Fibroblast of gingiva (primary cell): ENCODE measurements around the gene KLB.
A peak's percentile ranks its signal among the peaks of the same experiment; 100 is the strongest.
"Not testable (repeated sequence)": the region's sequence is repeated elsewhere in the genome, so short reads cannot be mapped to it uniquely, and the experiment has no call there.

Source experiments
- DNase-seq: peaks from one replicate; pipeline ENCODE4 v3.0.0-alpha.2; 2011; ENCODE audit warnings: low read depth

Gene KLB

DNA sequence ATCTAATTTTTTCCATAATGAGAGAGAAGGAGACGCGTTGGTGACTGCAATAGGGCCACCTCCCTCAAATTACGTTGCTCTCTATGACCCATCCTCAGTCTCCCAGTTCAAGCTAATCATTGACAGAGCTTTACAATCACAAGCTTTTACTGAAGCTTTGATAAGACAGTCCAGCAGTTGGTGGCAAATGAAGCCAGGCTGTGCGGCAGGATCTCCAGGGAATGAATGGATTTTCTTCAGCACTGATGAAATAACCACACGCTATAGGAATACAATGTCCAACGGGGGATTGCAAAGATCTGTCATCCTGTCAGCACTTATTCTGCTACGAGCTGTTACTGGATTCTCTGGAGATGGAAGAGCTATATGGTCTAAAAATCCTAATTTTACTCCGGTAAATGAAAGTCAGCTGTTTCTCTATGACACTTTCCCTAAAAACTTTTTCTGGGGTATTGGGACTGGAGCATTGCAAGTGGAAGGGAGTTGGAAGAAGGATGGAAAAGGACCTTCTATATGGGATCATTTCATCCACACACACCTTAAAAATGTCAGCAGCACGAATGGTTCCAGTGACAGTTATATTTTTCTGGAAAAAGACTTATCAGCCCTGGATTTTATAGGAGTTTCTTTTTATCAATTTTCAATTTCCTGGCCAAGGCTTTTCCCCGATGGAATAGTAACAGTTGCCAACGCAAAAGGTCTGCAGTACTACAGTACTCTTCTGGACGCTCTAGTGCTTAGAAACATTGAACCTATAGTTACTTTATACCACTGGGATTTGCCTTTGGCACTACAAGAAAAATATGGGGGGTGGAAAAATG, at the start of gene KLB:
Gene KLB (plus strand): TSS at position 168 of the 821 bp plus-strand sequence. CDS start 20 bp downstream, at position 188.
- no peak for DNase-seq

DNA sequence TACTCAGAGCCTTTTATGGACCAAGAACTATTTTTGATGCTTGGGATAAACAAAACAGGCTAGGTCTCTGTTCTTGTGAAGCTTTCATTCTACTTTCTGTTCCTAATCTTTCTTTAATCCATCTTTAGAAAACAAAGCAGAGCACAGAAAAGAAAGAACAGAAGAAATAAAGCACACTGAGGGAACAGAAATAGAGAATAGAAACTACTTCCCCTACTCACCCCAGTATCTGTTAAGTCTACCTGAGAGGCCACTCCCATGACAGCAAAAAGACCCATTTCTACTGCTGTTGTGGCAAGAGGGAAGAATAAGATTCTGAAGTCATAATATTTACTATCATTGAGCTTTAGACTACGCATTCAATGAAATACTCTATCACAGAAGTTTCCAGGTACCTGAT, 49.7 kb upstream of the KLB start:
- DNase-seq: no peak

DNA sequence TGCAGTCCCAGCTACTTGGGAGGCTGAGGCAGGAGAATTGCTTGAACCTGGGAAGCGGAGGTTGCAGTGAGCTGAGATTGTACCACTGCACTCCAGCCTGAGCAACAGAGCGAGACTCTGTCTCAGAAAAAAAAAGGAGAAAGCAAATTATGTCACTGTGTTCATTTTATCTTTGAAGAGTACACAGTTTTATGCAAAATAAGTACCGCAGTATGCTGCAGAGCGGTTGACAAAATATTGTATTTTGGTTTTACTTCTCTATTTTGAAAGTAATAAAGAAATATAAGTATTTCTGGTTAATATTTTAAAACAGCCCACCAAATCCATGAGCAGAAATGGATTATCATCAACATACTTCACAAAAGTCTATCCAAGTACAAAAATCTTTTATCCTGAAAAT, 46.1 kb upstream of the KLB start:
- DNase-seq: not testable (repeated sequence)

DNA sequence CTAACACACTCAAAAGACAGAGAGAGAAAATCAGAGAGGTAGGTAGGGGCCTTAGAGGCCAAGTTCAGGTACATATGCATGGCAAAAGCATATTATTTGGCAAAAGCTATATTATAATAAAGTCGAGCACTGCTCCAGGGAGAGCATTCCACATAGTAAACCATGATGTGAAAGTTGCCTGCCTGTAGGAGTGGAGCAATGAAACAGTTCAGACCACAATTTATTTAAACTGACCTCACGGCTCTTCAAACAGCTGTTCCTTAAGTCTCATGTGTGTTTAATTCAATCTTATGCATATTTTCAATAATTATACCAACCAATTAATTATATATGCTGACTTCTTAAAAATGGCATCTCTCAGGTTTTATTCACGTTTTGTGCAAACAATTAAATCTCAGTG, 43.9 kb upstream of the KLB start:
- peak; percentile 37 for DNase-seq

DNA sequence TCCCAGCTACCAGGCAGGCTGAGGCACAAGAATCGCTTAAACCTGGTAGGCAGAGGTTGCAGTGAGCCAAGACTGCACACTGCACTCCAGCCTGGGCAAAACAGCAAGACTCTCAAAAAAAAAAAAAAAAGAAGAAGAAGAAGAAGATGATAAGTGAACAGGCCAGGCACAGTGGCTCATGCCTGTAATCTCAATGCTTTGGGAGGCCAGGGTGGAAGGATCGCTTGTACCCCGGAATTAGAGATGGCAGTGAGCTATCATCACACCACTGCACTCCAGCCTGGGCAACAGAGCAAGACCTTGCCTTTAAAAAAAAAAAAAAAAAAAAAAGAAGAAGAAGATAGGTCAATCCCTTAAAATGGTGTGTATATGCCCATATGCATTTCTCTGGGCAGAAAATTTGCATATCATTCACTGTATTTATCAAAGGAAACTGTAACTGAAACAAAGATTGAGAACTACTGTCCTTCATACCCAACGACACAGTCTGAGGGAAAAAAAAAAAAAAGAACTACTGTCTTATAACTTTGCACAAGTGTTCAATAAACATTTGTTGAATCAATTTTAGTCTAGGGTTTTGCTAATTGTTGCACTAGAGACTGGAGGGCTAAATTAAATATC, 42.8 kb upstream of the KLB start:
- no peak for DNase-seq

DNA sequence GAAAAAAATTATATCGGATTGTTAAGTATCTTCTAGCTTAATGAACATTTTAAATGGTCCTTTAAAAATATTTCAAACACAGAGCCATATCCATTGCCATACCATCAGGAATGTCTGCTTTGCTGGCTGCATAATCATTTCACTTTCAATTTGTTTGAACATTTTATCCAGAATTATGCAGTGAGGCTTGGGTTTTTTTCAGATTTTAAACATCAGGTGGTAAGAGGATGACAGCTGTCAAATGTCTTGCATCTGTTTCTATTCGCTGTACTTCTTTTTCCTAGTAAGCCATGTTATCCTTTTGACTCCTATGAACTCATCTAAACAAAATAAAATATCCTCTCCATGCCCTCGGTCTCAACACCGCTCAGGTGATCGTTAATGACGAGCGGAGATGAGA, 41.4 kb upstream of the KLB start:
- DNase-seq: no peak

DNA sequence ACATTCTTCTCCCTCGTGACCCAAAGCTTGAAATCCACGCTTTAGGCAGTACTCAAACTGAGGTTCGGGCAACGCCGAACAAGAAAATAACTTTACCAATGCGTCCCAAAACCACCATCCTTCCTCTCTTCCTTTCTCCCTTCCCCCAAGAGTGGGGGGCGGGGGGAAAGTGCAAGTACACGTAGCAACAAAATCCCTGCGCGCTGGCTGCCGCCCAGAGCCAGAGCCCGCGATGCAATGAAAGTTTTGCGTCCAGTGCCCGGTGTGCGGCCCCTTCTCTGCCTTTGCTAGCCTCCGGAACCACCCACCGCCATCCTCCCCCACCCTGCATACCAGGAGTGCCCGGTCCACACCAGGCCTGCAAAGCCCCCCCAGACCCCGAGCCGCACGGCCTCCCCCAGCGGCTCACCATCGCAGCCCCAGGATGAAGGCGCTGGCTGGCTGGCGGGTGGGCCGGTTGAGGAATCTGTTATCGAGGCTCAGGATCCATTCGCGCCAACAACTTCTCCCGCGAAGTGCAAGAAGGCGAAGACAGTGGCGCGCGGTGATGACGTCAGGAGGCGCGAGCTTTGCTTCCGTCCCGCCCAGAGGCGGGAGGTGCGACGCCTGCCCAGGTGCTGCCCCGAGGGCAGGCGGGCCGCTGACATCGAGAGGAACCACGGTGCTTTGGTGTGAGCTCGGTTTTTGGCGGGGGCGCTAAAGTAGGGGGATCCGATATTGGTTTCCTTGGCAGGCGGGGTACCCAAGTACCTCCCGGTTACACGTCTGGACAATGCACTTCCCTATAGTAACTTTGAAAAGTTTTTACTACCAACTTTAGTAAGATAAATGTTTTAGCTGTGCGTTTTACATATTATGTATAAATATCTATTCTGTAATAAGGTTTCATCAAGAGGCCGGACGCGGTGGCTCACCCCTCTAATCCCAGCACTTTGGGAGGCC, 40.6 kb upstream of the KLB start, which contains the start of gene RFC1:
Gene RFC1 (minus strand): TSS at position 533 of the 942 bp plus-strand sequence. CDS start 121 bp downstream, at position 412.
- peak; percentile 85 for DNase-seq

DNA sequence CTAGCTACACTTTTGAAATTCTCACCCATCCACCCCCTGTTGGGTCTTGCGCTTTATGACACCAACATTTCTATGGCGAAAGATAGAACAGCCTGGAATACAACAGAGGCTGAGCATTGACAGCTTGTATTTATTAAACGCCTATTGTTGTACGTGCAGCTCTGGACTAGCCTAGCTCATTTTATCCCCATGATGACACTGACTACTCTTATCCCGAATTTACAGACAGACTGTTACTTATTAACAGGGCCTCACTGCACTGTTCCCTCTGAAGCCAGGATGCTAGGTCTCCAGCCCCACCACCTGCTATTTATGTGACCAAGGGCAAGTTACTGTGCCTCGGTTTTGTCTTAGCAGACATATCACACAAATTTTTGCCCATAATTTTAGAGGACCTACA, 39.6 kb upstream of the KLB start:
- no peak for DNase-seq

DNA sequence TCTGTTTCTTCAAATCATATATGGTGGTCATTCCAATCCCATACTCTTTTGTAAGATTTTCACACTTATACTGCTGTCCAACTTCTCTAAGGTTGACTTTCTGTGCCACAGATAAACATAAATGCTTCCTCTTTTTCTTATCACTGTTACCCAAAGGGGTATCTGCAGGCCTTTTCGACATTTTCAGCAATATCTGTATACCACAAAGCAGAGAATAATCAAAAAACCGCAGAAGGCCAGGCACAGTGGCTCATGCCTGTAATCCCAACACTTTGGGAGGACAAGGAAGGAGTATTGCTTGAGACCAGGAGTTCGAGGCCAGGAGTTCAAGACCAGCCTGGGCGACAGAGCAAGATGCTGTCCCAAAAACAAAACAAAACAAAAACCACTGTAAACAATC, 37.4 kb upstream of the KLB start:
- no peak for DNase-seq

DNA sequence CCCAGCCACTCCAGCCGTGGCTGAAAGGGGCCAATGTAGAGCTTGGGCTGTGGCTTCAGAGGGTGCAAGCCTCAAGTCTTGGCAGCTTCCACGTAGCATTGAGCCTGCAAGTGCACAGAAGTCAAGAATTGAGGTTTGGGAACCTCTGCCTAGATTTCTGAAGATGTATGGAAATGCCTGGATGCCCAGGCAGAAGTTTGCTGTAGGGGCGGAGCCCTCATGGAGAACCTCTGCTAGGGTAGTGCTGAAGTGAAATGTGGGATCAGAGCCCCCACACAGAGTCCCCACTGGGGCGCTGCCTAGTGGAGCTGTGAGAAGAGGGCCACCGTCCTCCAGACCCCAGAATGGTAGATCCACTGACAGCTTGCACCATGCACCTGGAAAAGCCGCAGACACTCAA, 35.5 kb upstream of the KLB start:
- DNase-seq: not testable (repeated sequence)

DNA sequence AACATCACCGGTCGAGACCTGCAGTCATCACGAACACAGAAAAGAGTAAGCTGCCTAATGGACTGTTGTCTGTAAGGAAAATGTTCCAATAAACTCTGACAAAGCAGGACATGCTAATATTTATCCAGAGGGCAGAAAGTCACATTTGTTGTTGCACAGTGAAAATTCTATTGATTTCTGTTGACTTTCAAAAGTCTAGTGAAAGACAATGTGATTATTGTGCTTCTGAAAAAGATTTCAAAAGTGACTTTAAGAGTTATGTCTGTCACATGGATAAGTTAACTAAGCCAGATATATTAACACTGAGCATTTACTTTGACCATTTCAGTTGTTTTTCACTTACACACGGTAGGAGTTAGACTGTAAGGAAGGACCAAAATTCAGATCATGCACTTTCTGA, 31.3 kb upstream of the KLB start:
- no peak for DNase-seq

DNA sequence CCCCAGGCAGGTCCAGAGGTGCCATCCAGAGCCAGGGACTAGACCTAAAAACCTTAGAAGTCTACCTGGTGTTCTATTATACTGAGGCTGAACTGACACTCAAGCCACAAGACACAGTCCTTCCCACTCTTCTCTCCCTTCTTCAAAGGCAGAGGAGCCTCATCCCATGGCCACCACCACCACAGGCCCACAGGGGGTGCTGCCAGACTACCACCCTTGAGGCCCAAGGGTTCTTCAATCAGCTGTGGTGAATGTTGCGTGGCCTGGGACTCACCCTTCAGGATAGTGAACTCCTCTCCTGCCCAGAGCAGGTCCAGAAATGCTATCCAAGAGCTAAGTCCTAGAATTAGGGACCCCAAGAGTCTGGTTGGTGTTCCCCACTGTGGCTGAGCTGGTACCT, 23.0 kb upstream of the KLB start:
- DNase-seq: no peak

DNA sequence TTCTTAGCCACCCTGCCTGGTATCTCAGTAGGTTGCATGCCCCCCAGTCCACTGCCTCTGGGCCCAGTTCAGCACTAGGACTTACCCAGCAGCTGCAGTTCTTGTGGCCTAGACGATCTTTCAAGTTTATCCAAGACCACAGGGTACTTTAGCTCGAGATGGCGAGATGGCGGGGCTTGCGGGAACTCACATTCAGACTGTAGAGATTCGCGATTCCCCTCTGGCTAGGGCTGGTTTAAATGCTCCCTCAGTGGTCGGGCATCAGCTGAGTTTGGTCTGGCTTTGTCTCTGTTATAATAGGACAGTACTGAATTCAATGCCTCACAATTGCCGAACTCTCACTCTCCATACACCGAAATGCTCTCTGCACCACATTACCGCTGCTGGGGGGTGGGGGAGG, 22.2 kb upstream of the KLB start:
- DNase-seq: no peak

DNA sequence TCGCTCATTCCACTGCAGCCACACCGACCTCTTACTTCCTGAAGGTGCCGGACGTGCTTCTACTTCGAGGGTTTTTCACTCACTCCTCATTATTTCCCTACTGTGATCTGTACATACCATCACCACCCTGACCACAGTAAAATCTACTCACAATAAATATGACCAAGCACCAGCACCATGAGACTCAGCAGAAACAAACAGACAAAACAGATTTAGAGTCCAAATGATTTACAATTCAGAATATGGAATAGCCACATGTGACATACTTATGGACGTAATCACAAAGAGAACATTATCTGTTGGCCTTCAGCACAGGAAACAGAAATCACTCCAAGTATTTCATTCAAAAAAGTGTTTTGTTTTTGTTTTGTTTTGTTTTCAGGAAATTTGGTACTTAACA, 16.1 kb upstream of the KLB start:
- DNase-seq: no peak

DNA sequence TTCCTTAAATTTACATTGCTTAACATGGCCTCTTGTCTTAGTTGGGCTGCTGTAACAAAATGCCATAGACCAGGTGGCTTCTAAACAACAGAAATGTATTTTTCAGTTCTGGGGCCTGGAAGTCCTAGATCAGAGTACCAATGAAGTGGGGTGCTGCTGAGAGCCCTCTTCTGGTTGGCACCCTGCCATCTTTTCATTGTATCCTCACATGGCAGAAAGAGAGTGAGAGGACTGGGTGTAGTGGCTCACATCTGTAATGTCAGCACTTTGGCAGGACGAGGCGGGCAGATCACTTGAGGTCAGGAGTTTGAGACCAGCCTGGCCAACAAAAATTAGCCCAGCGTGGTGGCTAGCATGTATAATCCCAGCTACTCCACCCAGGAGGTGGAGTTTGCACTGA, 12.0 kb upstream of the KLB start:
- no peak for DNase-seq

DNA sequence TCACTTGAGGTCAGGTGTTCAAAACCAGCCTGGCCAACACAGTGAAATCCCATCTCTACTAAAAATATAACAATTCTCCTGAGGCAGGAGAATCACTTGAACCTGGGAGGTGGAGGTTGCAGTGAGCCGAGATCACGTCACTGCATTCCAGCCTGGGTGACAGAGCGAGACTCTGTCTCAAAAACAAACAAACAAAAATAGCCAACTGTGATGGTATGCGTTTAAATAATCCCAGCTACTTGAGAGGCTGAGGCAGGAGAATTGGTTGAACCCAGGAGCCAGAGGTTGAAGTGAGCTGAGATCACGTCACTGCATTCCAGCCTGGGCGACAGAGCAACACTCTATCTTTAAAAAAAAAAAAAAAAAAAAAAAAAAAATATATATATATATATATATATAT, 5.1 kb upstream of the KLB start:
- DNase-seq: not testable (repeated sequence)

DNA sequence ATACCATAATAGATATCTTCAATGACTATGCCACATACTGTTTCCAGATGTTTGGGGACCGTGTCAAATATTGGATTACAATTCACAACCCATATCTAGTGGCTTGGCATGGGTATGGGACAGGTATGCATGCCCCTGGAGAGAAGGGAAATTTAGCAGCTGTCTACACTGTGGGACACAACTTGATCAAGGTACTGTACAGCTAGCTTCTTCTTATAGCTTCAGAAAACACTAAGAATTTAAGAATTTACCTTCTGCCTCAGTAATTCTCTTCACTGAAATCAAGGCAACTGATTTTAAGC, 805 bp downstream of the KLB start:
- DNase-seq: no peak

DNA sequence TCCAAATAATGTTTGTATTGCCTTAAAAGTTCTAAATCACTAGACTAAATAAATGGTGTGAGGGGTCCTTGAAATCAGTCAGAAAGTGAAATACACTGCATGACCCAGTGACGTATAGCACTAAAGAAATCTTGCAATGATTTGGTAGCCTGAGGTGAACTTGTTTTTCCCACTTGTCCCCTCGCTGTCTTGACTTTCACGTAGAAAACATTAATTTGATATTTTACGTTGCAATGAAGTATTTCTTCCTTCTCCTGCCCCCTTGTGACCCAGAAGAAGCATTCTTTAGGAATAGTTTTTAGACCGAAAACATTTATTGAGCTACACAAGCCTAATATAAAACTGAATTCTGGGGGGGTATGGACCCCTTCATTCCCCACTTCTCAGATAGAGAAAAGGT, 3.7 kb downstream of the KLB start:
- DNase-seq: peak; percentile 8

DNA sequence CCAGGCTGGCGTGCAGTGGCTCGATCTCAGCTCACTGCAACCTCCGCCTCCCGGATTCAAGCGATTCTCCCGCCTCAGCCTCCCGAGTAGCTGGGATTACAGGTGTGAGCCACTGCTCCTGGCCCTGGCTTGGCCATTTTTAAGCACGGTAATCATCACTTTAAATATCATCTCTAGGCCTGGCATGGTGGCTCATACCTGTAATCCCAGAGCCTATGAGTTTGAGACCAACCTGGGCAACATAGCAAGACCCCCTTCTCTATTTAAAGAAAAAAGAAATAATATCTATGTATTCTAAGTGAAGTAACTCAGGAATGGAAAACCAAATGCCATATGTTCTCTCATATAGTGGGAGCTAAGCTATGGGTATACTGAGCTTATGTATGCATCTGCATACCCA, 4.8 kb downstream of the KLB start:
- DNase-seq: not testable (repeated sequence)

DNA sequence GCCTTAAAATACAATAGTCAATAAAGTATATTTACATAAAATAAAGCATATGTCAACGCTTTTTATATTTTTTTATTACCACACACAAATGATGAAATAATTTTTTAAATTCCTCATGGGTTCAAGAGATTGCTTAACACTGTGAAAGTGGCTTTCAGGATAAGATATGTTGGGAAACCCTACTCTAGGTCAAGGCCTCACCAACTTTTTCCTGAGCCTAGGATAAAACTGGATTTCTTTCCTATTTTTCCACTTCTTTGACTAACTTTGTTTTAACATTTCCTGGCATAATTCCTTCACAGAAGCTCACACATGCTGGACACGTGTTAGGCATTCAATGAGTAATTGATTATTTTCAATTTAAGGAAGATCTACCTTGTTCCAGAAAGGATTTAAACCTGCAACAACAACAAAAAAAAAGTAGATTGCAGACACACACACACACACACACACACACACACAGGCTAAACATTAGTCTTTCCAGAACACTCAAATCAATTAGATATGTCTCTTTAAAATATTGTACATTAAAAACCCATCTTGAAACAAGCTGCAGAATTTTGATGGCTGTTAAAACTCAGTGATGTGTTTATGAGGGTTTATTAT, 9.1 kb downstream of the KLB start:
- peak; percentile 29 for DNase-seq

DNA sequence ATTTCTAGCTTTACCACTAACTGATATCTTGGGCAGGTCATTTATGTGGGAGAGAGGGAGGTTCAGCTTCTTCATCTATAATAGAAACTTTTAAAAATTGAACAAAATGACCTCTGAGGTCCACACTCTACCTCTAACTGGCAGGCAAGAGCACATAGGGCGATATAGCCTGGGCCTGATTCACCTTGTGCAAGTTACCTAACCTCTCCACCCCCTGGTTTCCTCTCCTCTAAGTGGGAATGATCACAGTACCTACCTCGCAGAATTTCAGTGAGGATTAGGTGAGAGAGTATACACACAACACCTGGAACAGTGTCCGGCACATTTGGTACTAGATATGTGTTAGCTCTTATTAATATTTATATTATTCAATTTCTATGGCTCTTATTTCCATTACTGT, 15.5 kb downstream of the KLB start:
- DNase-seq: no peak

DNA sequence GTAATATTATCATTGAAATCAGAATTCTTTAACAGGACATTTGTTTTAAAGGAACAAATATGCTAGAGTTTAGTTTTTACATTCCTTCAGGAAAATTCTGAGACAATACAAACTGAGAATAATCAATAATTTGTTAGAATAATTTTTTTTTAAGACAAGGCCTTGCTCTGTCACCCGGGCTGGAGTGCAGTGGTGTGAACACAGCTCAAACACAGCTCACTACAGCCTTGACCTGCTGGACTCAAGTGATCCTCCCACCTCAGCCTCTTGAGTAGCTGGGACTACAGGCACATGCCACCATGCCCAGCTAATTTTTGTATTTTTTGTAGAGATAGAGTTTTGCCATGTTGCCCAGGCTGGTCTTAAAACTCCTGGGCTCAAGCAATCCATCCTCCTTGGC, 18.6 kb downstream of the KLB start:
- not testable (repeated sequence) for DNase-seq
